OCI-LY7 (cell line): ENCODE measurements around the gene SLC30A2. TPM values are rescaled to one million over a fixed set of nuclear protein-coding genes. Genes with fewer than 3 reads are reported as not detected.

Experiments
- BruUV-seq: library from RNA; stranded (reverse); fragments of 400-500 nt; replicated peaks from 2 replicates; lab custom pipeline; 2021; lab: Mats Ljungman, UMichigan
- CTCF ChIA-PET: fragments of 300-600 bp; sonication (Branson Sonifier 250); formaldehyde crosslinking; loops from one replicate; lab custom pipeline; 2022; ENCODE audit warnings: antibody characterized with exemption; ENCODE audit not compliant: unreplicated experiment; lab: Charles Lee
- POLR2A ChIA-PET: fragments of 300-600 bp; sonication (Branson Sonifier 250); formaldehyde crosslinking; loops from one replicate; lab custom pipeline; 2022; ENCODE audit warnings: antibody characterized with exemption; lab: Charles Lee
- DNase-seq: peaks from one replicate; pipeline ENCODE4 v3.0.0-alpha.2; 2015; ENCODE audit warnings: low spot score
- H2AFZ ChIP-seq: fragments of 200-600 bp; sonication (generic), shearing (Covaris generic); 2 replicates; pipeline ENCODE4 v1.6.1; 2014; ENCODE audit warnings: mild to moderate bottlenecking, antibody characterized with exemption, low read length, moderate library complexity
- H3K27ac ChIP-seq: fragments of 200-600 bp; sonication (generic); 2 replicates; pipeline ENCODE4 v1.5.1; 2014; ENCODE audit warnings: mixed run types, low read depth, mild to moderate bottlenecking, moderate library complexity, low read length, inconsistent platforms; ENCODE audit not compliant: poor library complexity, severe bottlenecking
- H3K36me3 ChIP-seq: fragments of 200-600 bp; sonication (generic); 2 replicates; pipeline ENCODE4 v1.6.1; 2014; ENCODE audit warnings: mild to moderate bottlenecking, antibody characterized with exemption, low read length, moderate library complexity, mixed read lengths; ENCODE audit not compliant: insufficient read depth
- H3K4me1 ChIP-seq: fragments of 200-600 bp; sonication (generic); 2 replicates; pipeline ENCODE4 v1.5.1; 2014; ENCODE audit warnings: mild to moderate bottlenecking, low read length; ENCODE audit not compliant: insufficient read depth, poor library complexity, severe bottlenecking
- H3K4me2 ChIP-seq: fragments of 200-600 bp; sonication (generic); 2 replicates; pipeline ENCODE4 v1.6.1; 2014; ENCODE audit warnings: mild to moderate bottlenecking, low read length
- H3K4me3 ChIP-seq: fragments of 200-600 bp; sonication (generic); 2 replicates; pipeline ENCODE4 v1.5.1; 2014; ENCODE audit warnings: mild to moderate bottlenecking, low read depth, low read length; ENCODE audit not compliant: poor library complexity, severe bottlenecking
- H3K79me2 ChIP-seq: fragments of 200-600 bp; sonication (generic); 2 replicates; pipeline ENCODE4 v1.6.1; 2016; ENCODE audit warnings: low read depth, mild to moderate bottlenecking, low read length, moderate library complexity, mixed read lengths; ENCODE audit not compliant: insufficient read depth
- H3K9me2 ChIP-seq: fragments of 200-600 bp; sonication (generic); 2 replicates; pipeline ENCODE4 v1.6.1; 2016; ENCODE audit warnings: mild to moderate bottlenecking, low read length, mixed read lengths; ENCODE audit not compliant: insufficient read depth
- H3K9me3 ChIP-seq: fragments of 200-600 bp; sonication (generic); 2 replicates; pipeline ENCODE4 v1.6.1; 2014; ENCODE audit warnings: mild to moderate bottlenecking, mixed run types, low read length, mixed read lengths
- H4K20me1 ChIP-seq: fragments of 200-600 bp; sonication (generic); 2 replicates; pipeline ENCODE4 v1.6.1; 2014; ENCODE audit warnings: mild to moderate bottlenecking, antibody characterized with exemption, low read length, moderate library complexity, mixed read lengths; ENCODE audit not compliant: insufficient read depth
- CTCF ChIP-seq: fragments of 200-600 bp; sonication (generic); conservative IDR thresholded peaks from 2 replicates; pipeline ENCODE4 v1.5.1; 2014; ENCODE audit warnings: mild to moderate bottlenecking, antibody characterized with exemption, low read length, moderate library complexity, mixed read lengths
- EZH2phosphoT487 ChIP-seq: fragments of 200-600 bp; sonication (generic); IDR thresholded peaks from 2 replicates; pipeline ENCODE4 v1.6.1; 2018; ENCODE audit warnings: low read depth, borderline replicate concordance, mild to moderate bottlenecking, mixed run types, antibody characterized with exemption, low read length, moderate library complexity, mixed read lengths
- intact Hi-C: fragments of 100-400 bp; cut with micrococcal nuclease; formaldehyde crosslinking; loops from one replicate; pipeline ENCODE4 v1.10.0; 2022; ENCODE audit not compliant: unreplicated experiment
- small RNA-seq: library from RNA; depleted of rRNA; stranded (forward); fragments of <200 nt; gene quantifications from one replicate; pipeline ENCODE3, GENCODE V24; 2014
- total RNA-seq, 2 experiments: library from RNA; depleted of rRNA in 1 of 2; stranded (reverse); fragments of >200 nt in 1 of 2; shearing (Covaris generic) in 1 of 2; gene quantifications; 2 replicates each; pipeline ENCODE4 v1.2.3, GENCODE V29; 2014 to 2022

SLC30A2 gene
- total RNA-seq, 2 experiments from 2014 or later: not detected

- BruUV-seq: no TSS peak
- Histone ChIP-seq H3K4me3 (no peak overlapping the region), H3K4me2 (no peak overlapping the region), H3K4me1 (no peaks in the 10 kb centered on the region), H2AFZ (no peak overlapping the region), H3K79me2 (no peaks in the 10 kb centered on the region), H3K9me2 (no peaks in the 10 kb centered on the region), H3K36me3 (peaks cover 8% of the 10 kb centered on the region; the same call in 1 of the 2 replicates), H4K20me1 (no peaks in the 10 kb centered on the region), H3K27ac (no peak overlapping the region), H3K9me3 (no peaks in the 10 kb centered on the region)
- ChIA-PET CTCF (no interaction called here), POLR2A (no interaction called here)
- no peak for TF ChIP-seq CTCF
- no peak for TF ChIP-seq EZH2phosphoT487
- intact Hi-C loops: no loop called here
- no peak for DNase-seq
Measured at GRCh38 chr1:25989440-25990234, 56.3 kb downstream of the SLC30A2 start.

GRCh38 chr1:25987951-25988350, 58.0 kb downstream of the SLC30A2 start:
- ChIA-PET CTCF (no interaction called here), POLR2A (interaction anchor here (0.6 to 2.4 kb wide), 3 partner anchors 9 to 550 kb away, joined by 4 to 18 read pairs (median 4); partner anchors contain the start of gene PAFAH2)
- DNase-seq: no peak
- no TSS peak for BruUV-seq
- intact Hi-C loops: no loop called here
- no peak for TF ChIP-seq CTCF
- no peak for TF ChIP-seq EZH2phosphoT487
- H3K9me2 ChIP-seq: no peaks in the 10 kb centered on the region
- no peaks in the 10 kb centered on the region for H3K4me1 ChIP-seq
- H3K4me2 ChIP-seq: no peak overlapping the region
- peaks cover 18% of the 10 kb centered on the region for H3K36me3 ChIP-seq
- no peaks in the 10 kb centered on the region for H4K20me1 ChIP-seq
- H3K27ac ChIP-seq: no peak overlapping the region
- no peak overlapping the region for H3K4me3 ChIP-seq
- H3K79me2 ChIP-seq: no peaks in the 10 kb centered on the region
- H2AFZ ChIP-seq: no peak overlapping the region
- no peaks in the 10 kb centered on the region for H3K9me3 ChIP-seq

Small RNA genes within 50 kb of the gene (small RNA-seq; reads per million reads assigned to genes)
- not detected for gene RF00283
- not detected for gene RF00492

Other genes starting within 250 kb of the SLC30A2 start
- 5.6 and 9.9 TPM in 2 replicates for gene SELENON, start 245.9 kb downstream of the SLC30A2 start, total RNA-seq (2014; rRNA removed; shearing (Covaris generic))
- gene SELENON, start 245.9 kb downstream of the SLC30A2 start, total RNA-seq (2022): 28.1 and 28.3 TPM in 2 replicates
- 33.6 and 35.3 TPM in 2 replicates for gene MTFR1L, start 226.2 kb downstream of the SLC30A2 start, total RNA-seq (2014; rRNA removed; shearing (Covaris generic))
- gene MTFR1L, start 226.2 kb downstream of the SLC30A2 start, total RNA-seq (2022): 43.4 and 51.2 TPM in 2 replicates
- gene AUNIP, start 186.7 kb downstream of the SLC30A2 start, total RNA-seq (2014; rRNA removed; shearing (Covaris generic)): 14.2 and 21.5 TPM in 2 replicates
- 15.1 and 16.8 TPM in 2 replicates for gene AUNIP, start 186.7 kb downstream of the SLC30A2 start, total RNA-seq (2022)
- gene PAQR7, start 170.4 kb downstream of the SLC30A2 start, total RNA-seq (2014; rRNA removed; shearing (Covaris generic)): 0.22 and 0.28 TPM in 2 replicates
- 1.3 and 1.8 TPM in 2 replicates for gene PAQR7, start 170.4 kb downstream of the SLC30A2 start, total RNA-seq (2022)
- 730 and 1,134 TPM in 2 replicates for gene STMN1, start 139.7 kb downstream of the SLC30A2 start, total RNA-seq (2014; rRNA removed; shearing (Covaris generic))
- 847 and 1,062 TPM in 2 replicates for gene STMN1, start 139.7 kb downstream of the SLC30A2 start, total RNA-seq (2022)
- gene PAFAH2, start 48.1 kb downstream of the SLC30A2 start, total RNA-seq (2014; rRNA removed; shearing (Covaris generic)): 2.9 and 4.1 TPM in 2 replicates
- gene PAFAH2, start 48.1 kb downstream of the SLC30A2 start, total RNA-seq (2022): 7.3 and 8.7 TPM in 2 replicates
- gene EXTL1, start 24.3 kb downstream of the SLC30A2 start, total RNA-seq (2014; rRNA removed; shearing (Covaris generic)): not detected in 2 replicates
- 0.26 and 0.67 TPM in 2 replicates for gene EXTL1, start 24.3 kb downstream of the SLC30A2 start, total RNA-seq (2022)
- gene TRIM63, start 21.5 kb upstream of the SLC30A2 start, total RNA-seq (2014; rRNA removed; shearing (Covaris generic)): not detected in 2 replicates
- not detected in 2 replicates for gene TRIM63, start 21.5 kb upstream of the SLC30A2 start, total RNA-seq (2022)
- 10.4 and 12.9 TPM in 2 replicates for gene PDIK1L, start 65.7 kb upstream of the SLC30A2 start, total RNA-seq (2014; rRNA removed; shearing (Covaris generic))
- 17.2 and 21.3 TPM in 2 replicates for gene PDIK1L, start 65.7 kb upstream of the SLC30A2 start, total RNA-seq (2022)
- not detected in 2 replicates for gene FAM110D, start 113.0 kb upstream of the SLC30A2 start, total RNA-seq (2014; rRNA removed; shearing (Covaris generic))
- gene FAM110D, start 113.0 kb upstream of the SLC30A2 start, total RNA-seq (2022): 0.11 TPM in 1 of 2 replicates, not detected in the other
- not detected in 2 replicates for gene C1orf232, start 122.8 kb upstream of the SLC30A2 start, total RNA-seq (2014; rRNA removed; shearing (Covaris generic))
- not detected in 2 replicates for gene C1orf232, start 122.8 kb upstream of the SLC30A2 start, total RNA-seq (2022)
- 60.0 and 63.6 TPM in 2 replicates for gene ZNF593, start 123.8 kb upstream of the SLC30A2 start, total RNA-seq (2014; rRNA removed; shearing (Covaris generic))
- 33.0 and 42.8 TPM in 2 replicates for gene ZNF593, start 123.8 kb upstream of the SLC30A2 start, total RNA-seq (2022)
- gene ZNF593OS, start 125.7 kb upstream of the SLC30A2 start, total RNA-seq (2014; rRNA removed; shearing (Covaris generic)): not detected in 2 replicates
- gene ZNF593OS, start 125.7 kb upstream of the SLC30A2 start, total RNA-seq (2022): not detected in 2 replicates
- 0.77 and 2.5 TPM in 2 replicates for gene CNKSR1, start 131.4 kb upstream of the SLC30A2 start, total RNA-seq (2014; rRNA removed; shearing (Covaris generic))
- 2.5 and 2.7 TPM in 2 replicates for gene CNKSR1, start 131.4 kb upstream of the SLC30A2 start, total RNA-seq (2022)
- gene CATSPER4, start 144.5 kb upstream of the SLC30A2 start, total RNA-seq (2014; rRNA removed; shearing (Covaris generic)): not detected in 2 replicates
- not detected in 2 replicates for gene CATSPER4, start 144.5 kb upstream of the SLC30A2 start, total RNA-seq (2022)
- 46.4 and 55.2 TPM in 2 replicates for gene CEP85, start 188.1 kb upstream of the SLC30A2 start, total RNA-seq (2014; rRNA removed; shearing (Covaris generic))
- 47.1 and 53.6 TPM in 2 replicates for gene CEP85, start 188.1 kb upstream of the SLC30A2 start, total RNA-seq (2022)
- gene SH3BGRL3, start 234.0 kb upstream of the SLC30A2 start, total RNA-seq (2014; rRNA removed; shearing (Covaris generic)): 18.6 and 25.3 TPM in 2 replicates
- gene SH3BGRL3, start 234.0 kb upstream of the SLC30A2 start, total RNA-seq (2022): 58.6 and 60.9 TPM in 2 replicates